ENCODE results near the gene PLB1. TPM values are rescaled to one million over a fixed set of nuclear protein-coding genes. Genes with fewer than 3 reads are reported as not detected.

The PLB1 gene
- total RNA-seq, 2 donors from 2014 or later, result 19.2 to 29.6 TPM

DNA sequence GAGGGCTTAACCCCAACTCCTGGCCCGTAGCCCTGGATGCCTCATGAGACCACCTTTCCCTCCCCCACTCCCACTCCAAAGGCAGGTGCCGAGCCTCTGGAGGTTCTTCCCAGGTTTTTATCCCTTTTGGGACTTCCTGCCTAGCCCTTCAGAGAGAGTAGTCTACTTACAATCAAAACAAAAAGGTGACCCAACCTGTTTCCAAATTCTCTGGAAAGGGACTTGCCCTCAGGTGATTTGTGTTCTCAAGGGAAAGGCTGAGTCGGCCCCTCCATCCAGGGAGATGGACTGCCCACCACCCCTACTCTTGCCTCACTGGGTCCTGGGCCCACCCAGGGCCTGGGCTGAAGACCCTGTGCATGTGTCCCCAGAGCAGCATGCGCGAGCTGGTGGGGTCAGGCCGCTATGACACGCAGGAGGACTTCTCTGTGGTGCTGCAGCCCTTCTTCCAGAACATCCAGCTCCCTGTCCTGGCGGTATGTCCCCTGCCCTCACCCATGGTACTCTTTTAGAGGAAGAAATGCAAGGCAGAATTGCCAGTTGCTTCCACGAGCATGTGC is 108.5 kb downstream of the PLB1 start:
- DNase-seq (ENCODE audit: low spot score), result no peak
- no peak overlapping the region for H3K27ac ChIP-seq
- TF ChIP-seq CTCF (IDR thresholded peaks at IDR 0.05), result no peak

DNA sequence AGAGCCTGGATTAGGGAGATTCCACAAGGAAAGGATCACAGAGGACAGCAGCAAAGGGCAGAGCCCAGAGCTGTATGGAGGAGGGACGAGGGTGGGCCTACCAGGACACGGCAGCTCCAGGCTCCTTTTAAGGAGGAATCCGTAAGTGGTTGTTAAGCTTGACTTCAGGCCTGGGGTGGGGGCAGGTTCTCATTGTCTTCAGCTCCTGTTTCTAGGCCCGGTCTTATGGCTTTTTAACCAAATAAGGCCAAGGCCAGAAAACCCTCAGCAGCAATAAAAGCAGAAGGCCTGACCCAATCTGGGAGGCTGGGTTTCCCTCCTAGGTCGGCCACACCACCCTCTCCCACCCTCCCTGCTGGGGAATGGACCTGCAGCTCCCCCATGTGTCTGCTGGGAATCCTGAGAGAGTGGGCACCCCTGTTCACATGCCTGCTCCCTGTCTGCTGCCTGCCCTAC is 111.2 kb downstream of the PLB1 start:
- Histone ChIP-seq H3K27ac (peak overlapping the region; percentile 80 to 87), H3K36me3 (no peaks in the 10 kb centered on the region), H3K4me1 (ENCODE audit: control insufficient read depth in 1 of 2, low read depth in 2 of 2) (peaks cover 10 to 71% of the 10 kb centered on the region in 2 donors), H3K9me3 (no peaks in the 10 kb centered on the region), H3K4me3 (no peak overlapping the region), H3K27me3 (replicated peaks; ENCODE audit: insufficient read depth) (no peaks in the 10 kb centered on the region)
- TF ChIP-seq CTCF (IDR thresholded peaks at IDR 0.05), result no peak
- ATAC-seq (ENCODE audit: insufficient number of reproducible peaks, low FRiP score, low read depth) (no peak), DNase-seq (ENCODE audit: low spot score) (no peak)

More for the DNA sequence above, 108.5 kb downstream of the PLB1 start:
- no peak overlapping the region for H3K4me3 ChIP-seq
- no peaks in the 10 kb centered on the region for H3K36me3 ChIP-seq
- H3K4me1 ChIP-seq (ENCODE audit: control insufficient read depth in 1 of 2, low read depth in 2 of 2), result peaks cover 7 to 58% of the 10 kb centered on the region in 2 donors
- no peaks in the 10 kb centered on the region for H3K9me3 ChIP-seq
- H3K27me3 ChIP-seq (replicated peaks; ENCODE audit: insufficient read depth), result no peaks in the 10 kb centered on the region
- no peak for ATAC-seq (ENCODE audit: insufficient number of reproducible peaks, low FRiP score, low read depth)

GRCh38 chr2:28607730-28608499 is 112.1 kb downstream of the PLB1 start:
- Histone ChIP-seq H3K9me3 (no peaks in the 10 kb centered on the region), H3K4me1 (ENCODE audit: control insufficient read depth in 1 of 2, low read depth in 2 of 2) (peaks cover 10 to 80% of the 10 kb centered on the region in 2 donors), H3K27ac (peak overlapping the region; percentile 80 to 87), H3K4me3 (no peak overlapping the region), H3K27me3 (replicated peaks; ENCODE audit: insufficient read depth) (no peaks in the 10 kb centered on the region), H3K36me3 (no peaks in the 10 kb centered on the region)
- DNase-seq (ENCODE audit: low spot score), result no peak
- no peak for TF ChIP-seq CTCF (IDR thresholded peaks at IDR 0.05)
- no peak for ATAC-seq (ENCODE audit: insufficient number of reproducible peaks, low FRiP score, low read depth)

DNA sequence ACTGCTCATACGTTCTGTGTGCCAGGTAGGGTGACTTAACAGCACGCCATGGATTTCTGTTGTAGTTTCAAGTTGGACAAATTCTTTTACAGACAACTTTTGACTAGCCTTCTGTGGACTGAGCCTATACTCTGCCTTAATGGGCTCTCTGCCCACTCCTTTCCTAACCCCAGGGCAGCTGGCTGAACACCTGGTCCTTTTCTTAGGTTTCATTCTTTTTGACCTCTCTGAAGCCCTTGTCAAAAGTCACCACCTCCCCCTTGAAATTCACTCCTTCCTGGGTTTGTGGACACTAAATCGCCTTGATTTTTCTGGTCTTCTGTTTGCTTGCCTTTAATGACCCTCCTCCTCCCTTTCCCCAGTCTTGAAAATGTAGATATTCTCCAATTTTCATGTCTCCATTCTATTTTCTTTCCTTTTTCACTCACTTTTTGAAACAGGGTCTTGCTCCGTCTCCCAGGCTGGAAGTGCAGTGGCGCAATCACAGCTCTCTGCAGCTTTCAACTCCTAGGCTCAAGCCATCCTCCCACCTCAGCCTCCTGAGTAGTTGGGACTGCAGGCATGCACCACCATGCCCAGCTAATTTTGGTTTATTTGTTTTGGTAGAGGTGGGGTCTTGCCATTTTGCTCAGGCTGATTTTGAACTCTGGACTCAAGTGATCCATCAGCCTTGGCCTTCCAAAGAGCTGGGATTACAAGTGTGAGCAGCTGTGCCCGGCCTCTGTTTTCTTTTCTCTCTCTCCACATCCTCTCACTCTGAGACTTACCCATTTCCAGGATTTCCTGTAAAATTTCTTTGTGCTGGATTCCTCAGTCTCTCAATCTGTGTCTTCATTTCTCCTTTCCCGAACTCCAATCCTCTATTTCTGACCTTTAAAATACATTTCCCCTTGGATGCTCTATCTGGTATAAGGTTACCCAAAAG is 112.9 kb downstream of the PLB1 start:
- Histone ChIP-seq H3K27me3 (replicated peaks; ENCODE audit: insufficient read depth) (no peaks in the 10 kb centered on the region), H3K9me3 (no peaks in the 10 kb centered on the region), H3K4me3 (no peak overlapping the region), H3K4me1 (ENCODE audit: control insufficient read depth in 1 of 2, low read depth in 2 of 2) (peaks cover 10 to 82% of the 10 kb centered on the region in 2 donors), H3K36me3 (no peaks in the 10 kb centered on the region), H3K27ac (peak overlapping the region; percentile 80 to 87)
- DNase-seq (ENCODE audit: low spot score) (no peak), ATAC-seq (ENCODE audit: insufficient number of reproducible peaks, low FRiP score, low read depth) (no peak)
- TF ChIP-seq CTCF (IDR thresholded peaks at IDR 0.05), result no peak

All from thoracic aorta (tissue), 2 donors.